HEK293T (cell line): Measurements from ENCODE around the gene PLB1.

ENCODE experiments used
- CTCF ChIA-PET: fragments of 350-600 bp; formaldehyde crosslinking; extraction: SDS; loops from one replicate; lab custom pipeline; 2021; ENCODE audit warnings: antibody characterized with exemption, inconsistent platforms; lab: Yijun Ruan, JAX
- POLR2A ChIA-PET: fragments of 350-600 bp; formaldehyde crosslinking; extraction: SDS; loops from one replicate; lab custom pipeline; 2020; ENCODE audit warnings: antibody characterized with exemption, inconsistent platforms; lab: Yijun Ruan, JAX
- DNase-seq: peaks from one replicate; pipeline ENCODE4 v3.0.0; 2012; ENCODE audit warnings: mixed read lengths; ENCODE audit errors: extremely low spot score
- ARNT ChIP-seq: fragments of 450-650 bp; IDR thresholded peaks from 2 replicates; pipeline ENCODE4 v1.6.1; 2017; ENCODE audit warnings: mild to moderate bottlenecking
- BHLHE40 ChIP-seq: fragments of 450-650 bp; IDR thresholded peaks from 2 replicates; pipeline ENCODE4 v1.6.1; 2016; ENCODE audit warnings: mild to moderate bottlenecking, moderate library complexity, borderline replicate concordance
- CTBP1 ChIP-seq: fragments of 450-650 bp; IDR thresholded peaks from 2 replicates; pipeline ENCODE4 v1.6.1; 2016; ENCODE audit warnings: borderline replicate concordance
- ELF4 ChIP-seq: fragments of 450-650 bp; IDR thresholded peaks from 2 replicates; pipeline ENCODE4 v1.6.1; 2017; ENCODE audit warnings: antibody characterized with exemption
- FOXA1 ChIP-seq: fragments of 450-650 bp; IDR thresholded peaks from 2 replicates; pipeline ENCODE4 v1.6.1; 2016; ENCODE audit warnings: mild to moderate bottlenecking
- FOXK2 ChIP-seq: fragments of 450-650 bp; IDR thresholded peaks from 2 replicates; pipeline ENCODE4 v1.6.1; 2016; ENCODE audit warnings: mild to moderate bottlenecking
- FOXM1 ChIP-seq: fragments of 450-650 bp; IDR thresholded peaks from 2 replicates; pipeline ENCODE4 v1.6.1; 2017; ENCODE audit warnings: mild to moderate bottlenecking, borderline replicate concordance
- HDGF ChIP-seq: fragments of 450-650 bp; IDR thresholded peaks from 2 replicates; pipeline ENCODE4 v1.6.1; 2017; ENCODE audit warnings: antibody characterized with exemption, borderline replicate concordance
- L3MBTL2 ChIP-seq: fragments of 450-650 bp; conservative IDR thresholded peaks from 2 replicates; pipeline ENCODE4 v1.6.1; 2016; ENCODE audit warnings: mild to moderate bottlenecking
- LEF1 ChIP-seq: fragments of 450-650 bp; IDR thresholded peaks from 2 replicates; pipeline ENCODE4 v1.6.1; 2017; ENCODE audit warnings: mild to moderate bottlenecking, borderline replicate concordance
- NFRKB ChIP-seq: fragments of 450-650 bp; IDR thresholded peaks from 2 replicates; pipeline ENCODE4 v1.6.1; 2016; ENCODE audit warnings: mild to moderate bottlenecking, moderate library complexity
- PKNOX1 ChIP-seq: fragments of 450-650 bp; IDR thresholded peaks from 2 replicates; pipeline ENCODE4 v1.6.1; 2016
- SP1 ChIP-seq: fragments of 450-650 bp; IDR thresholded peaks from 2 replicates; pipeline ENCODE4 v1.6.1; 2017
- SUZ12 ChIP-seq: fragments of 450-650 bp; IDR thresholded peaks from 2 replicates; pipeline ENCODE4 v1.6.1; 2016; ENCODE audit warnings: mild to moderate bottlenecking
- TARDBP ChIP-seq: fragments of 450-650 bp; IDR thresholded peaks from 2 replicates; pipeline ENCODE4 v1.6.1; 2016
- ZNF384 ChIP-seq: fragments of 450-650 bp; IDR thresholded peaks from 2 replicates; pipeline ENCODE4 v1.6.1; 2016

Gene PLB1

GRCh38 chr2:28619213-28620196 is 123.6 kb downstream of the PLB1 start:
- DNase-seq, result no peak
- TF ChIP-seq ARNT (no peak), CTBP1 (no peak), HDGF (no peak), FOXM1 (no peak), FOXK2 (no peak), NFRKB (no peak), L3MBTL2 (no peak), ELF4 (no peak), SP1 (no peak), FOXA1 (no peak), TARDBP (no peak), PKNOX1 (no peak), BHLHE40 (no peak)
- ChIA-PET POLR2A (interaction anchor here (0.8 kb wide), 1 partner anchor 132 kb away, joined by 3 read pairs; the partner anchor contains the start of gene PPP1CB), CTCF (interaction anchor here (0.5 to 0.6 kb wide), 2 partner anchors 13 to 104 kb away, joined by 3 to 6 read pairs; no protein-coding TSS in a partner anchor)

- POLR2A ChIA-PET, result no interaction called here
- TF ChIP-seq BHLHE40 (no peak), TARDBP (no peak), NFRKB (no peak), FOXA1 (no peak), L3MBTL2 (no peak), LEF1 (no peak)
- no peak for DNase-seq
- CTCF ChIA-PET, result interaction anchor here (1.2 kb wide), 1 partner anchor 24 kb away, joined by 3 read pairs; no protein-coding TSS in a partner anchor
Observed at GRCh38 chr2:28620291-28620793, 124.5 kb downstream of the PLB1 start.

- TF ChIP-seq ELF4 (no peak), SP1 (no peak), FOXM1 (no peak), HDGF (no peak), PKNOX1 (no peak), CTBP1 (no peak), NFRKB (no peak), FOXA1 (no peak), ARNT (no peak), L3MBTL2 (no peak), TARDBP (no peak), FOXK2 (no peak), ZNF384 (no peak), BHLHE40 (no peak), SUZ12 (no peak), LEF1 (no peak)
- no peak for DNase-seq
- ChIA-PET POLR2A (interaction anchor here (1.2 kb wide), 1 partner anchor 131 kb away, joined by 5 read pairs; the partner anchor contains the start of gene PPP1CB), CTCF (interaction anchor here (0.8 to 1.2 kb wide), 3 partner anchors 24 to 200 kb away, joined by 3 read pairs; no protein-coding TSS in a partner anchor)
Observed at GRCh38 chr2:28620801-28621171, 124.9 kb downstream of the PLB1 start.

- ChIA-PET POLR2A (interaction anchor here (1.2 kb wide), 1 partner anchor 130 kb away, joined by 5 read pairs; the partner anchor contains the start of gene PPP1CB), CTCF (interaction anchor here (0.7 to 1.2 kb wide), 4 partner anchors 10 to 199 kb away, joined by 3 read pairs; no protein-coding TSS in a partner anchor)
- DNase-seq, result peak; percentile 37
- TF ChIP-seq FOXA1, result no peak
- no peak for TF ChIP-seq FOXK2
- TF ChIP-seq TARDBP, result no peak
- TF ChIP-seq BHLHE40, result no peak
- TF ChIP-seq ZNF384, result no peak
- TF ChIP-seq L3MBTL2, result no peak
- TF ChIP-seq CTBP1, result no peak
- TF ChIP-seq SUZ12, result no peak
- no peak for TF ChIP-seq SP1
- TF ChIP-seq PKNOX1, result no peak
- no peak for TF ChIP-seq FOXM1
- no peak for TF ChIP-seq HDGF
- TF ChIP-seq LEF1, result no peak
- TF ChIP-seq ARNT, result no peak
- TF ChIP-seq NFRKB, result no peak
- TF ChIP-seq ELF4, result no peak
Observed at GRCh38 chr2:28621172-28622100, 125.6 kb downstream of the PLB1 start.

GRCh38 chr2:28622101-28622499 is 126.2 kb downstream of the PLB1 start:
- CTCF ChIA-PET, result no interaction called here

More at GRCh38 chr2:28622101-28622499, 126.2 kb downstream of the PLB1 start:
- POLR2A ChIA-PET, result no interaction called here
- DNase-seq, result no peak
- no peak for TF ChIP-seq SUZ12
